A549 (cell line): Measurements from ENCODE around the gene PDIA5. TPM values are rescaled to one million over a fixed set of nuclear protein-coding genes. Genes with fewer than 3 reads are reported as not detected.
"Not testable (repeated sequence)": the region's sequence is repeated elsewhere in the genome, so short reads cannot be mapped to it uniquely, and the experiment has no call there.

ENCODE experiments used
- ATAC-seq, 2 experiments: fragments of 200-7000 bp in 1 of 2; fragments of >200 bp in 1 of 2; cut with Nextera tagmentation in 1 of 2; cut with Tn5 transposase in 1 of 2; 3 replicates each; pipeline versions ENCODE4 v1.8.0 to v1.9.1; 2018 to 2020; ENCODE audit warnings: mild to moderate bottlenecking in 1 of 2, moderate library complexity in 1 of 2
- CTCF ChIA-PET: fragments of 300-600 bp; sonication (Branson Sonifier 250); formaldehyde crosslinking; extraction: SDS; loops from one replicate; lab custom pipeline; 2021; ENCODE audit warnings: antibody characterized with exemption, inconsistent platforms; lab: Yijun Ruan, JAX
- POLR2A ChIA-PET: fragments of 350-600 bp; formaldehyde crosslinking; extraction: SDS; loops from one replicate; lab custom pipeline; 2021; ENCODE audit warnings: antibody characterized with exemption, inconsistent platforms; lab: Yijun Ruan, JAX
- DNase-seq, 2 experiments: peaks; one replicate each; pipeline versions ENCODE4 v3.0.0 to v3.0.0-alpha.2; 2011 to 2016; ENCODE audit warnings: low read depth in 1 of 2, low spot score in 1 of 2
- FAIRE-seq: peaks from 2 replicates; lab custom pipeline; 2011; peaks lifted over from hg19 to GRCh38; lab: Jason Lieb, UNC
- H3K27ac ChIP-seq, 2 experiments: fragments of >200 bp; sonication (Bioruptor Twin); formaldehyde crosslinking; 3 replicates each; pipeline ENCODE4 v1.5.1; 2016 to 2017
- H3K4me1 ChIP-seq: fragments of >200 bp; sonication (Bioruptor Twin); formaldehyde crosslinking; 3 replicates; pipeline ENCODE4 v1.6.1; 2016
- H3K4me2 ChIP-seq: fragments of >200 bp; sonication (Bioruptor Twin); formaldehyde crosslinking; 3 replicates; pipeline ENCODE4 v1.6.1; 2016
- H3K4me3 ChIP-seq: fragments of >200 bp; sonication (Bioruptor Twin); formaldehyde crosslinking; 3 replicates; pipeline ENCODE4 v1.5.1; 2016
- H3K9me3 ChIP-seq: fragments of >200 bp; sonication (Bioruptor Twin); formaldehyde crosslinking; 3 replicates; pipeline ENCODE4 v1.6.1; 2016
- CHD2 ChIP-seq: fragments of 150-350 bp; IDR thresholded peaks from 2 replicates; pipeline ENCODE4 v1.6.1; 2014; ENCODE audit warnings: low read length; ENCODE audit not compliant: partially characterized antibody
- EHF ChIP-seq: fragments of 250-450 bp; sonication (Bioruptor Pico); IDR thresholded peaks from 2 replicates; pipeline ENCODE4 v1.5.0; 2020; ENCODE audit warnings: mild to moderate bottlenecking
- ESRRA ChIP-seq: fragments of 150-350 bp; IDR thresholded peaks from 2 replicates; pipeline ENCODE4 v1.6.1; 2014; ENCODE audit warnings: mild to moderate bottlenecking, low read length, borderline replicate concordance
- FOSB ChIP-seq: fragments of 250-450 bp; sonication (Bioruptor Pico); IDR thresholded peaks from 2 replicates; pipeline ENCODE4 v1.5.0; 2020; ENCODE audit warnings: mild to moderate bottlenecking, moderate library complexity
- HOXA7 ChIP-seq: fragments of 250-450 bp; sonication (Bioruptor Pico); IDR thresholded peaks from 2 replicates; pipeline ENCODE4 v1.5.0; 2020; ENCODE audit warnings: mild to moderate bottlenecking, moderate library complexity
- KDM5A ChIP-seq: fragments of 200-600 bp; sonication (generic); IDR thresholded peaks from 2 replicates; pipeline ENCODE4 v1.6.1; 2016; ENCODE audit warnings: antibody characterized with exemption, mild to moderate bottlenecking
- MAFK ChIP-seq: fragments of 450-650 bp; IDR thresholded peaks from 2 replicates; pipeline ENCODE4 v1.6.1; 2014; ENCODE audit not compliant: partially characterized antibody
- MAZ ChIP-seq: fragments of 150-350 bp; IDR thresholded peaks from 2 replicates; pipeline ENCODE4 v1.6.1; 2014; ENCODE audit warnings: antibody characterized with exemption, low read depth, low read length, borderline replicate concordance
- MYC ChIP-seq: IDR thresholded peaks from 2 replicates; pipeline ENCODE4 v1.6.1; 2012; ENCODE audit warnings: mild to moderate bottlenecking, inconsistent platforms, low read length, improper control_type of control experiment, borderline replicate concordance
- NR3C1 ChIP-seq: fragments of >200 bp; sonication (Bioruptor Twin); formaldehyde crosslinking; IDR thresholded peaks from 3 replicates; pipeline ENCODE4 v1.6.1; 2017
- PHF8 ChIP-seq: fragments of 200-600 bp; sonication (generic); IDR thresholded peaks from 2 replicates; pipeline ENCODE4 v1.6.1; 2016; ENCODE audit warnings: low read depth, mild to moderate bottlenecking, antibody characterized with exemption, moderate library complexity, borderline replicate concordance
- POLR2AphosphoS2 ChIP-seq: conservative IDR thresholded peaks from 2 replicates; pipeline ENCODE4 v1.6.1; 2012; ENCODE audit warnings: low read length, improper control_type of control experiment, inconsistent platforms
- SMC3 ChIP-seq: fragments of >200 bp; sonication (Bioruptor Twin); formaldehyde crosslinking; IDR thresholded peaks from 3 replicates; pipeline ENCODE4 v1.6.1; 2018; ENCODE audit warnings: inconsistent platforms
- ZC3H11A ChIP-seq: fragments of 450-650 bp; IDR thresholded peaks from 2 replicates; pipeline ENCODE4 v1.6.1; 2014; ENCODE audit warnings: antibody characterized with exemption, mild to moderate bottlenecking
- ZFP36 ChIP-seq: fragments of 450-650 bp; IDR thresholded peaks from 2 replicates; pipeline ENCODE4 v1.6.1; 2014; ENCODE audit warnings: borderline replicate concordance; ENCODE audit not compliant: partially characterized antibody
- ZSCAN20 ChIP-seq: fragments of 250-450 bp; sonication (Bioruptor Pico); IDR thresholded peaks from 2 replicates; pipeline ENCODE4 v1.8.0; 2022; ENCODE audit warnings: mild to moderate bottlenecking, moderate library complexity
- WGBS: methylation state at CpG from one replicate; pipeline ENCODE4 v1.1.6; 2017; ENCODE audit errors: missing lambda C conversion rate; 5-methylcytosine and 5-hydroxymethylcytosine counted together
- polyA plus RNA-seq, 4 experiments: library from polyadenylated mRNA; depleted of rRNA in 3 of 4; stranded (reverse); fragments of >200 nt; fragmentation: RNase III in 1 of 4; extraction: RNeasy Plus Mini Kit Qiagen cat#74134 plus additional on column Dnase treatment in 1 of 4; gene quantifications; 2 replicates in 3 of 4; 3 replicates in 1 of 4; pipeline ENCODE4 v1.2.3, GENCODE V29; 2011 to 2017
- TF ChIP-seq, protein P1 (sequence below): IDR thresholded peaks from 2 replicates; pipeline ENCODE4 v1.6.1; 2012
- TF ChIP-seq, protein P2 (sequence below): fragments of 200-600 bp; sonication (generic); IDR thresholded peaks from 2 replicates; pipeline ENCODE4 v1.6.1; 2016; ENCODE audit warnings: antibody characterized with exemption, mild to moderate bottlenecking, moderate library complexity
- TF ChIP-seq, protein P3 (sequence below): IDR thresholded peaks from 2 replicates; pipeline ENCODE4 v1.6.1; 2012
- TF ChIP-seq, protein P4 (sequence below): fragments of 150-350 bp; IDR thresholded peaks from 2 replicates; pipeline ENCODE4 v1.6.1; 2014; ENCODE audit warnings: low read depth, mild to moderate bottlenecking, low read length
- TF ChIP-seq, protein P5 (sequence below): fragments of 450-650 bp; IDR thresholded peaks from 2 replicates; pipeline ENCODE4 v1.6.1; 2014; ENCODE audit warnings: antibody characterized with exemption

PDIA5 gene
- polyA plus RNA-seq, 2 of the 4 experiments (the other 2 are of a cell fraction): 17.5 to 28.1 TPM

DNA sequence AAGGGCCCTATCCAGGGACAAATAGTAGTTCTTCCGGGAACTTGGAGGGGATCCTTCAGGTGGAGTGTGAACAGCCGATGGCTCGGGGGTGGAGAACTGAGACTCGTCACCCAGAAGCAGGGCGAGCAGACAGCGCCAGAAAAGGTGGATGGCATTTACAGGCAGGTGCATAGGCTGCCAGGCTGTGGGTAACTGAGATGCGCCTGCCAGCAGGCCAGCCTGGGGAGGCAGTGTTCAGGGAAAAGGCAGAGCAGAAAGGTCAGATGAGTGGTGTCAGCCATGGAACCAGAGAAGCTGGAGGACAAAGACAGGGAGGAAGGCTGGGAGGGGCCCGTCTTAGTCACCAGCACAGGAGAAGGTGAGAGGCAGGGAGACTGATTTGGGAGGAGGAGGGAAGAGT lies 81.9 kb downstream of the PDIA5 start (continued):
- TF ChIP-seq KDM5A: no peak
- TF ChIP-seq HOXA7 (CRISPR knock-in tag): no peak
- TF ChIP-seq, all 56 proteins: peak for 0

DNA sequence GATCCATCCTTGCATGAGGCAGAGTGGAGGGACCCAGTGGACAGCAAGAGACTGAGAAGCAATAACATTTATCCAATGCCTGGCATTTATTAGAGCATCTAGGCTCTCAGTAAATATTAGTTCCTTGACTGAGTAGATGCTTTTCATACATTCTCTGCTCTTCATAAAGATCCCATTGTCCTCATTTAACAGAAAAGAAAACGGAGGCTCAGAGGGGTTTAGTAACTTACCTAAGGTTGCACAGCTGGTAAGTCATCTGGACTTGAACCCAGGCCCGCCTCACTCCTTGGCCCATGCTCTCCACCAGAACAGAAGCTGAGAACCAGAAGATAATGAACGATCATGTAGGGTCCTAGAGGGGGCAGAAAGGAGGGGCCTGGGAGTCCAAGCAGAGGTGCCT lies 82.7 kb downstream of the PDIA5 start:
- ChIA-PET CTCF (no interaction called here), POLR2A (no interaction called here)
- H3K9me3 ChIP-seq: no peaks in the 10 kb centered on the region
- DNase-seq (no peak), ATAC-seq (no peak), FAIRE-seq (no peak)
- no peaks in the 10 kb centered on the region for H3K4me1 ChIP-seq
- WGBS: 92% methylated on average over 3 of the region's 3 CpGs
- H3K4me2 ChIP-seq: no peak overlapping the region
- H3K27ac ChIP-seq: no peak overlapping the region
- TF ChIP-seq MYC (no peak), ZFP36 (peak; percentile 6)
- H3K4me3 ChIP-seq: no peak overlapping the region

DNA sequence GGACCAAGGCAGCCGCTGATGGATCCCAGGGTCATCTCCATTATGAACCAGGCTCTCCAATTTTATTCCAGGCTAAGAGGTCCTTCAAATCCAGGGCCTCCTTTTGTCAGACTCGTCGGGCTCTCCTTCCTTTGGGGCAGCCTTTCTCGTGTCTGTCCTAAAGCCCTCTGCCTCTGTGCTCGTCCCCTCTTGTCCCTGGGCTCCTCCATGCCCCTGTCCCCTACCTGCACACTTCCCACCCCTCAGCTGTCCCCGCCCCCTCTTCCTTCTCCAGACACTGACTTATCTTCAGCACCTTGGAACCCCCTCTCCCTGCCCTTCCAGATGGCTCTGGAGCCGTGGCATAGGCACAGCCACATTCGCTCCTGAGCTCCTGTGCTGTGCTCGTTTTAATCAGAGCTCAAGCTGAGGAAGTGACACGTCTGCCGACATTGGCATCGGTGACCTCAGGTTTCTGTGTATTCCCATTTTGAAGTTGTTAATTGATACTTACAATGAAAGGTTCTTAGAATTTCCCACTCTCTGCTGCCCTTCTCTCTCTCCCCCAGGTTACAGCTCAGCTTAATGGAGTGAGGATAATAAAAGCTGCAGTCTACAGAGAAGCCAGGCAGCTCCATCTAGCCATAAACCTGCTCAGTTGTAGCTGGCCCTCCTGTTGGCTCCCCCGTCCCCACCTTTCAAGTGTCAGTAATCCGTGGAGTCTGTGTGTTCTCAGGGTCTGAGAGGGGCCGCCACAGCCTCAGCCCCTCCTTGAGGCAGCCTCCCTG lies 83.8 kb downstream of the PDIA5 start:
- no peak for TF ChIP-seq MAFK
- no peak for TF ChIP-seq PHF8
- TF ChIP-seq MYC: no peak
- TF ChIP-seq ESRRA: no peak
- TF ChIP-seq SMC3: no peak
- TF ChIP-seq, all 56 proteins: peak for 0
- FAIRE-seq (no peak), DNase-seq (no peak), ATAC-seq (0 out of 6 replicates have a peak, but pooled peaks of 1 of the 2 experiments have one; percentile 36)
- H3K4me2 ChIP-seq: no peak overlapping the region
- WGBS: 94% methylated on average over 14 of the region's 15 CpGs
- H3K9me3 ChIP-seq: no peaks in the 10 kb centered on the region
- no peak overlapping the region for H3K27ac ChIP-seq
- POLR2A ChIA-PET: no interaction called here
- H3K4me1 ChIP-seq: no peaks in the 10 kb centered on the region
- H3K4me3 ChIP-seq: no peak overlapping the region
- CTCF ChIA-PET: interaction anchor here (1.0 kb wide), 1 partner anchor 108 kb away, joined by 3 read pairs; no protein-coding TSS in a partner anchor

DNA sequence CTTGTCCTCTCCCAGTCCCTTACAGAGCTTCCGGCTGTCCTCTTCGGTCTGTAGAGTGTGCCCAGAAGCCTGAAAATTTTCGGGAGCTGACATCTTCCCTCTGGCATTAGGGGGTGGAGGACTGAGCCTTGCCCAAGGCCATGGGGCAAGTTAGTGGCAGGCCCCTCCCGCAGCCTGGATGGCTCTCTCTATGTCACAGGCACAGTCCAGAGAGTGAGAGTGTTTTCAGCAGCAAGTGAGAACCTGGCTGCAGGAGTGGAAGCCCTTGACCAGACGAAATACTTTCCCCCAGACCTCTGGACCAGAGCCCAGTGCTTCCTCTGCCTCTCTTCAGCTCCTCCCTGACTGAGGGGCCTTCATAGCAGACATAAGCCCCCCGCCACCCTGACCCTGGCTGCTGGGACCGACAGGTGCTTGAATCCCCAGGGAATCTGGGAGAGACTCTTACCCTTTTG lies 84.5 kb downstream of the PDIA5 start:
- Histone ChIP-seq H3K4me2 (no peak overlapping the region), H3K27ac (no peak overlapping the region), H3K4me3 (no peak overlapping the region), H3K9me3 (no peaks in the 10 kb centered on the region), H3K4me1 (no peaks in the 10 kb centered on the region)
- ChIA-PET CTCF (interaction anchor here (1.0 kb wide), 1 partner anchor 108 kb away, joined by 3 read pairs; no protein-coding TSS in a partner anchor), POLR2A (no interaction called here)
- WGBS: 91% methylated on average over 6 of the region's 7 CpGs
- FAIRE-seq: no peak
- no peak for DNase-seq
- TF ChIP-seq NR3C1 (no peak), CHD2 (no peak), EHF (CRISPR knock-in tag) (no peak), FOSB (CRISPR knock-in tag) (no peak), MYC (no peak), KDM5A (no peak), POLR2AphosphoS2 (no peak), MAZ (no peak), ESRRA (no peak), MAFK (no peak), ZC3H11A (no peak), ZSCAN20 (CRISPR knock-in tag) (no peak)
- TF ChIP-seq, protein P1, sequence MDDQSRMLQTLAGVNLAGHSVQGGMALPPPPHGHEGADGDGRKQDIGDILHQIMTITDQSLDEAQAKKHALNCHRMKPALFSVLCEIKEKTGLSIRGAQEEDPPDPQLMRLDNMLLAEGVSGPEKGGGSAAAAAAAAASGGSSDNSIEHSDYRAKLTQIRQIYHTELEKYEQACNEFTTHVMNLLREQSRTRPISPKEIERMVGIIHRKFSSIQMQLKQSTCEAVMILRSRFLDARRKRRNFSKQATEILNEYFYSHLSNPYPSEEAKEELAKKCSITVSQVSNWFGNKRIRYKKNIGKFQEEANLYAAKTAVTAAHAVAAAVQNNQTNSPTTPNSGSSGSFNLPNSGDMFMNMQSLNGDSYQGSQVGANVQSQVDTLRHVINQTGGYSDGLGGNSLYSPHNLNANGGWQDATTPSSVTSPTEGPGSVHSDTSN: no peak
- TF ChIP-seq, protein P2, sequence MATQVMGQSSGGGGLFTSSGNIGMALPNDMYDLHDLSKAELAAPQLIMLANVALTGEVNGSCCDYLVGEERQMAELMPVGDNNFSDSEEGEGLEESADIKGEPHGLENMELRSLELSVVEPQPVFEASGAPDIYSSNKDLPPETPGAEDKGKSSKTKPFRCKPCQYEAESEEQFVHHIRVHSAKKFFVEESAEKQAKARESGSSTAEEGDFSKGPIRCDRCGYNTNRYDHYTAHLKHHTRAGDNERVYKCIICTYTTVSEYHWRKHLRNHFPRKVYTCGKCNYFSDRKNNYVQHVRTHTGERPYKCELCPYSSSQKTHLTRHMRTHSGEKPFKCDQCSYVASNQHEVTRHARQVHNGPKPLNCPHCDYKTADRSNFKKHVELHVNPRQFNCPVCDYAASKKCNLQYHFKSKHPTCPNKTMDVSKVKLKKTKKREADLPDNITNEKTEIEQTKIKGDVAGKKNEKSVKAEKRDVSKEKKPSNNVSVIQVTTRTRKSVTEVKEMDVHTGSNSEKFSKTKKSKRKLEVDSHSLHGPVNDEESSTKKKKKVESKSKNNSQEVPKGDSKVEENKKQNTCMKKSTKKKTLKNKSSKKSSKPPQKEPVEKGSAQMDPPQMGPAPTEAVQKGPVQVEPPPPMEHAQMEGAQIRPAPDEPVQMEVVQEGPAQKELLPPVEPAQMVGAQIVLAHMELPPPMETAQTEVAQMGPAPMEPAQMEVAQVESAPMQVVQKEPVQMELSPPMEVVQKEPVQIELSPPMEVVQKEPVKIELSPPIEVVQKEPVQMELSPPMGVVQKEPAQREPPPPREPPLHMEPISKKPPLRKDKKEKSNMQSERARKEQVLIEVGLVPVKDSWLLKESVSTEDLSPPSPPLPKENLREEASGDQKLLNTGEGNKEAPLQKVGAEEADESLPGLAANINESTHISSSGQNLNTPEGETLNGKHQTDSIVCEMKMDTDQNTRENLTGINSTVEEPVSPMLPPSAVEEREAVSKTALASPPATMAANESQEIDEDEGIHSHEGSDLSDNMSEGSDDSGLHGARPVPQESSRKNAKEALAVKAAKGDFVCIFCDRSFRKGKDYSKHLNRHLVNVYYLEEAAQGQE: no peak
- TF ChIP-seq, protein P3, sequence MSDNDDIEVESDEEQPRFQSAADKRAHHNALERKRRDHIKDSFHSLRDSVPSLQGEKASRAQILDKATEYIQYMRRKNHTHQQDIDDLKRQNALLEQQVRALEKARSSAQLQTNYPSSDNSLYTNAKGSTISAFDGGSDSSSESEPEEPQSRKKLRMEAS: no peak
- TF ChIP-seq, protein P4, sequence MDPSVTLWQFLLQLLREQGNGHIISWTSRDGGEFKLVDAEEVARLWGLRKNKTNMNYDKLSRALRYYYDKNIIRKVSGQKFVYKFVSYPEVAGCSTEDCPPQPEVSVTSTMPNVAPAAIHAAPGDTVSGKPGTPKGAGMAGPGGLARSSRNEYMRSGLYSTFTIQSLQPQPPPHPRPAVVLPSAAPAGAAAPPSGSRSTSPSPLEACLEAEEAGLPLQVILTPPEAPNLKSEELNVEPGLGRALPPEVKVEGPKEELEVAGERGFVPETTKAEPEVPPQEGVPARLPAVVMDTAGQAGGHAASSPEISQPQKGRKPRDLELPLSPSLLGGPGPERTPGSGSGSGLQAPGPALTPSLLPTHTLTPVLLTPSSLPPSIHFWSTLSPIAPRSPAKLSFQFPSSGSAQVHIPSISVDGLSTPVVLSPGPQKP: no peak
- TF ChIP-seq, protein P5, sequence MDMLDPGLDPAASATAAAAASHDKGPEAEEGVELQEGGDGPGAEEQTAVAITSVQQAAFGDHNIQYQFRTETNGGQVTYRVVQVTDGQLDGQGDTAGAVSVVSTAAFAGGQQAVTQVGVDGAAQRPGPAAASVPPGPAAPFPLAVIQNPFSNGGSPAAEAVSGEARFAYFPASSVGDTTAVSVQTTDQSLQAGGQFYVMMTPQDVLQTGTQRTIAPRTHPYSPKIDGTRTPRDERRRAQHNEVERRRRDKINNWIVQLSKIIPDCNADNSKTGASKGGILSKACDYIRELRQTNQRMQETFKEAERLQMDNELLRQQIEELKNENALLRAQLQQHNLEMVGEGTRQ: no peak
- ATAC-seq: no peak

DNA sequence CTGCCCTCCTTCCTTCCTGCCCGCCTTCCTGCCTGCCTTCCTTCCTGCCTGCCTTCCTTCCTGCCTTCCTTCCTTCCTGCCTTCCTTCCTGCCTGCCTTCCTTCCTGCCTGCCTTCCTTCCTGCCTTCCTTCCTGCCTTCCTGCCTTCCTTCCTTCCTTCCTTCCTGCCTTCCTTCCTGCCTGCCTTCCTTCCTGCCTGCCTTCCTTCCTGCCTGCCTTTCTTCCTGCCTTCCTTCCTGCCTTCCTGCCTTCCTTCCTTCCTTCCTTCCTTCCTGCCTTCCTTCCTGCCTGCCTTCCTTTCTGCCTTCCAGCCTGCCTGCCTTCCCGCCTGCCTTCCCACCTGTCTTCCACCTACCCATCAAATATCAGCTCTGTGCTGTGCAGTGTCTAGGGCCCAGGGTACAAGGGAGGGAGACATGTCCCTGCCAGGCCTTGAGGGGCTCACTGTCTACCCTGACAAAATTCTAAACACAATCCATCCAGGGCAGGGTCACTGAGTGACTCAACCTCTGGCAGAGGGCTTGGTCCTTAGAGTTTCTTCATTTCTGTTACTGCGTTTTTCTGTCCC lies 85.1 kb downstream of the PDIA5 start:
- WGBS: 94% methylated on average over 3 of the region's 3 CpGs
- CTCF ChIA-PET, FAIRE-seq, H3K27ac ChIP-seq, H3K9me3 ChIP-seq, DNase-seq, H3K4me2 ChIP-seq, ATAC-seq, H3K4me1 ChIP-seq, POLR2A ChIA-PET, H3K4me3 ChIP-seq: not testable (repeated sequence)
